HG03045 (cell line): ENCODE measurements around the gene SVBP.
A peak's percentile ranks its signal among the peaks of the same experiment; 100 is the strongest.

Source experiments
- ATAC-seq: cut with Tn5 transposase; IDR thresholded peaks from one replicate; pipeline ENCODE4 v1.9.1; 2021; ENCODE audit warnings: mild to moderate bottlenecking, moderate library complexity; ENCODE audit not compliant: unreplicated experiment

Gene SVBP

DNA sequence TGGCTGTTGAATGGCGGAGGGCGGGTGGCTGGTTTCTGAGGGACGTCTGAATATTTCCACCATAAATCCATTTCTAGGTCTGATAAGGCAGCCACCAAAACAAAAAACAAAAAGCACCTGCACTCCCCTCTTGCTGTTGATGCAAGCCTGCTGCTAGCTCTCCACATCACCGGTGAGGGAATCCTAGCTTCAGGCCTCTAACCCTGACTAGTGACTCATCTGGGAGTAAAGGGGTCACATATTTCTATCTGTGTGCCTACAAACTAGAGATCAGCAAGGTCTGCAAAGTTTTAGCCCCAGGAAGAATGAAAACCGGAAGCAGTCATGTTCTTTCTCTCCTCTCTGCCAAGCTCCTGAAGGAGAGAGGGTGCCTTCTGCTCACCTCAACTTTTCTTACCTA is 10.6 kb downstream of the SVBP start:
- ATAC-seq = no peak

DNA sequence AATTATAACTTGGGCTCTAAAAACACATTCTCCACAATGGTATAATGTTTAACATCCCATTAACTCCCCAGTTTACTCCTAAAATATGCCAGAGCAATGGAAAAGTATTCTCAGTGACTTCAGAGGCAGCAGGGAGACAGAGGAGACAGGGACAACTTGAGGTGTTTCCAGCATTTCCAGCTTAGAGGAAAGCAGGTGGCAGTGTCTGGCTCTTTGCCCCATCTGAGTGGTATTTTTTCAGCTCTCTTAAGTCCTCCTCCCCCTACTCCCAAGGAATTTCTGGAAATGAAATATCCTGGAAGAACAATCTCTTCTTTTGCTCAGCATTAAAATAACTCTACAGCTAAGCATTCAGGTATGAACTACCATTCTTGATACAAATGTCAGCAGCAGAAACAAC is 11.0 kb downstream of the SVBP start:
- ATAC-seq = no peak

DNA sequence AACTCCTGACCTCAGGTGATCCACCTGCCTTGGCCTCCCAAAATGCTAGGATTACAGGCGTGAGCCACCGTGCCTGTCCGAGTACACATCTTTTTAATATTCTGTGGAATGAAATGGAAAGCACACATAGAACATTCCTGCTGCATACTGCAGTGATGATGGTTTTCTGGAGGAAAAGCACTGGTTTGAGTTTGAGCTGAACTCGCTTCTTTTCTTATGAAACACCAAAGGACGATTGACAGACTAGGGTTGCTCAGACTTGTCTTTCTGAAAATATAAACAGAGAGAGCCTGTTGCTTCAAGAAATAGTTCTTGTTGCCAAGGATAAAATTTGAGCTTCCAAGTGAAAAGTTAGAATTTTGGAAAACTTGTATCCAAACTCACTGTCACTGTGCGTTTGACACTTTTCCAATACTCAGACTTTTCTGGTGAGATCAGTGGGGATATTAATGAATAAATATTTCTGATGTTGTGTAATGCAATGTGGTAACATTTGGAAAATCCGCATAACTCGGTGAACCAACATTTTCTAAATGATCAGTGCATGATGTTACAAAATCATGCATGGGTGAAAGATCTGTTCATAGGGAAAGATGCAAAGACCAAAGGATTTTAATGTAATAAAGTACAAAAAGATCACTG is 15.2 kb downstream of the SVBP start:
- ATAC-seq = no peak

DNA sequence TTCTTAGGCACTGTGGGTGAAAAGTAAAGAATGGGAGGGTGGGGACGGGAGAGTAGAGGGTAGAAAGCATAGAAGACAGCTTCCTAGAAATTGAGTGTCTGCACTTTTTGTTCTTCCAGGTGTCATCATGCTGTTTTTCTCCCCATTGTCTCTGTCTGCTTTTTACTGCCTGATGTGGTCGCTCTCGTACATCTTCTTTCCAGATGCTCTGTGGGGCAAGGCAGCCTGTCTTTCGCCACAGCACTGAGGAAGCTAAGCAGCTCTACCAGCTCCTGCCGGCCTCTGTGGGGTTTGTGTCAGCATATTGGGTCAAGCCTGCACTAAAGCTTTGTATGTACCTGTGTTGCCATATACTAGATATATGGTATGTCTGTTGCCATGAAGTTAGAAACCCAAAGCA is 19.2 kb downstream of the SVBP start:
- no peak for ATAC-seq

DNA sequence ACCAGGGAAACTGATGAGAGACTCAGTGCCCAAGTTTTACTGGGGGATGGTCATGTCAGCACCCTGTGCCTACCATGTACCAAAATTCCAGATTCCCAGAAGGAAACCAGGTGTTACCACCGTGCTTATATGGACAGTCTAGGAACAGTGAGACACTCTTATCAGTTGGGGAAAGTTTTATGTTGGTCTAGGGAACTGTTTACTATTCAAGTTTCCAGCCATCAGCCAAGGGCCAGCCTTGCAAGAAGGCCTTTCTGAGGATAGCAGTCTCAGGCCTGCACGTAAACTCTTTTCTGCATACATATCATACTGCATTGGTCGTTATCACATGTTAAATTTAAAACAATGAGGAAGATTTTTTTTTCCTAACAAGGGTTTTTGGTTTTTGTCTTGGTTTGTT is 19.8 kb downstream of the SVBP start:
- no peak for ATAC-seq

DNA sequence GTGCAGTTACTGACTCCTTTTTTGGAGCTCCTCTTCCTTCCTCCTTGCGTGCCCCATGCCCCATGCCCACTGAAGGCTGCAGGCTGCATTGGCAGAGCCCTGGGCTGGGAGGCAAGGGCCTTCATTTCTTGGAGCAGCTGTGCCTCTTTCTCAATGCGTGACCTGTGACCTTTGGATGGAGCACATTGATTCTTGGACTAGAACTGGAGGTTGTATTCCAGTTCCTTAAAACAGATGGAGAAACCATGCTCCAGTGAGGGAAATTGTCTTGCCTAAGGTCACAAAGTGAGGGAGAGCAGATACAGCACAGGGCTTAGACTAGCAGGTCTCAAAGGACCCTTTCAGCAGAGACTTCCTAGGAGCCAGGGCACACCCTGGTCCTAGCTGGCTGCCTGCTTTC is 23.4 kb downstream of the SVBP start:
- ATAC-seq = no peak

DNA sequence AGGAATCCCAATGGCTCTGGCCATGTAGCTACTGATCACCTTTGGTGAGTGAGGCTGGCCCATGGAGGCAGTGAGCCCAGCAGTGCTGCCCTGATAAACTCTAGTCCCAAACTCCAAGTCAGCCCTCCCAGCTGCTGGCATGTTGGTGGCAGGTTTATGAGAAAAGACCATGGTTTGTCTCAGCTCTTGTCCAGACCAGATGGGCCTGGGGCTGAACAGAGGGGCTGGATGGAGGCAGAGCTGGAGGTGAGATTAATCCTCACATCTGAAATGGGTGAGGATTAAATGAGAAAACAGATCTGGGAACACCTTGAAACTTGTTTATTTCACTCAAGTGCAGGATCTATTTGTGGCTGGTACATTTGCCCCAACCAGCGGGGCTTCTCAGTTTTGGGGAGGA is 29.2 kb downstream of the SVBP start:
- no peak for ATAC-seq

DNA sequence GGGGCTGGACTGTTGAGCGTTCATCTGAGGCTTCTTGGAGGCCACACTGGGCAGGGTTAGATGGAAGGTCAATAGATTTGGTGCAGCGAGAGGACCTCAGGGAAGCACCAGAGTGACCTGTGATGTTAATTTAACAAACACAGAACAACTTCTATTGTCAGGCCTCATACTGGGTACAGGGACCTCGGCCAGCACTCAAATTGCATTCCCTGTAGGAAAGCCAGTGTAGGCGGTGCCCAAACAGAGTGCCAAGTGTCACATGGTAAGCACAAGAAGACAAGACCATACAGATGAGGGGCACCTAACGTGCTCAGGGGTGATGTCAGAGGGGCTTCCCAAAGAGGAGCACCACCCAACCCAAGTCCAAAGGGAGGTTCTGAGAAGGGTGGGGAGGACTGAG is 31.1 kb downstream of the SVBP start:
- ATAC-seq = no peak

DNA sequence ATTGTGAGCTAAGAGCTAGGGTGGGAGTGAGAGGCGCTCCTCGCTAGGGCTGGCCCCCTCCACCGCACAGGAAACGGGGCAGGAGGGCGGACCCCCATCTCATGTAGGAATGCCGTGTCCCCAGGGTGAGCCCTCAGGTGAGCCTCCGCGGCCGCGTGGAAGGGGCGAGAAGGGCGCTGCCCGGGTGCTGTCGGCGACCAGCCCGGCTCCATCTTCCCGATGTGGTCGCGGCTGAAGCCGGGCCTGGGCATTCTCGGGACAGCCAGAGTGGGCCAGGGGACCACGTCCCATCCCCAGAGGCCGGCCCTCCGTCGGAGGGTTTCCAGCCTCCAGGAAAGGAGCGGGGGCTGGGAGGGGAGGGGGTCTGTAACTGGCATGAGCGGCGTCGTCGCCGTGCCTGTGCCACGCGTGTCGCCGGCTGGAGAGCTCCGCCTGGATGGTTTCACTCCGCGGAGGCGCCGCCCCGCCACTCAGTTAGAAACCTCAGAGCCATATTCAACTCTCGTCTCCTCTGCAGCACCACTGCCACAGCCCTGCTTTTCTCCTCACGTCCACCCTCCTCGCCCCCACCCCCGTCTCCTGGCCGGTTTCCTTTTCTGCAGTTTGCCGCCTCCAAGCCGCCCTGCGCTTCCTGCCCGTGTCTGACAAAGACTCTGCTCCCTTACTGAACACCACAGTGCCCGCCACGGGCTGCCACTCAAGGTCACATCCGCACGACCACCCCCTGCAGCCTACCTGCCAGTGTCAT is 32.1 kb downstream of the SVBP start, which contains the start of gene TMEM269:
TMEM269 (plus strand) TSS at position 46 of the 748 bp plus-strand sequence. CDS start 4,903 bp downstream, outside the sequence.
- ATAC-seq = no peak

DNA sequence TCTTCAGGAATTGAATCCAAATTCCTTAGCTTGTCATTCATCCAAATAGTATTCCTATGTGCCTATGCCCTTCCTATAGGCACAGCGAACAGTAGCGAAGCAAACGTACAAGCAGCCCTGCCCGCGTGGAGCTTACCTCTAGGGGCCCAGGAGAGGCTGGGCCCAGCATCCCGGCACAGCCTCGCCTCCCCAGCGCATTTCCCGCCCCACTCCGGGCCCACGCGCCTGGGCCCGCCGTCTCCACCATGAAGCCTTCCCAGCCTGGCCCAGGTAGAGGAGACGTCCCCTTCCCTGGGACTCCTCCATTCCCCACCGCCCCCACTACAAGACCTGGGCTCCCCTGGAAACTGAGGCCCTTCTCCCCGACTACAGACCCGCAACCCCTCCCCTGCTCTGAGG is 32.7 kb downstream of the SVBP start:
- ATAC-seq = no peak

DNA sequence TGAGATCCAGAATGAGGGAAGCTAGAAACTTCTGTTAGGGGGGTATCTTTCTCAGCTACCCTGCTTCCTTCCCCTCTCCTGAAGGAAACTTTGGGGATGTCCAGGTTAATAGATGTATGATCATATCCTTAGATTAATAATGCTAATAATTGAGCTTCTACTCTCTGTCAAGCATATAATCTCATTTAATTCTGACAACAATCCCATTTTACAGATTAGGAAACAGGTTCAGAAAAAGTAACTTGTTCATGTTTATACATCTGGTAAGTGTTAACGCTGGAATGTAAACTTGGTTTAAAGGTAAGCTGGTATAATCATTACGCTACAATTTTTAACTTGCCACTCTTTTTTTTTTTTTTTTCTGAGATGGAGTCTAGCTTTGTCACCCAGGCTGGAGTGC is 34.1 kb downstream of the SVBP start:
- no peak for ATAC-seq

DNA sequence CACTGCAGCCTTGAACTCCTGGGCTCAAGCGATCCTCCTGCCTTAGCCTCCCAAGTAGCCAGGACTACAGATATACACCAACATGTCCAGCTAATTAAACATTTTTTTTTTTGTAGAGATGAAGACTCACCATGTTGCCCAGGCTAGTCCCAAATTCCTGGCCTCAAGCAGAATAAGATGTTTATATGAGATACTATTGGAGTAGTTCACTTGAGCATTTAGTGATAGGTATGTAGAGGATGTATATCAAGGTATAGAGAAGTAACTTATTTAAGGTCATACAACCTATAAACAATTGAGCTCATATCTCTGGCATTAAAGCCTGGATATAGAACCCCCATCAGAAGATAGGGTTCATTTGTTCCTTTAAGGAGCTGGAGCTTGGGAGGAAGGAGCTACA is 37.0 kb downstream of the SVBP start:
- ATAC-seq = no peak

DNA sequence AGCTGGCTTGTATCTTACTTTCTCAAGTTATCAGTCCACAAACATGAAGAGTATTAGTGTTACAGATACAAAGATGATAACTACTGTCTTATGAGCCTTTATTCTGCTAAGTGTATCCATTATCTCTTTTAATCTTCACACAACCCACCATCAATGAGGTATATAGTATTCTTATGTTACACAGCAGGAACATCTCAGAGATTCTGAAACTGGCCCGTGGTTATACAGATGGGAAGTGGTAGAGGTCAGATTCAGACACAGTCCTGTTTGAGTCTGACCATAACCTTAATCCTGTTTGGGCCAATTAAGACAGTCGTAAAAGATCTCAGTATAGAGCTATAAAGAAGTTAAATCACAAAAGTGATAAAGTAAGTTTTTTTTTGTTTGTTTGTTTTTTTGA is 37.5 kb downstream of the SVBP start:
- no peak for ATAC-seq

DNA sequence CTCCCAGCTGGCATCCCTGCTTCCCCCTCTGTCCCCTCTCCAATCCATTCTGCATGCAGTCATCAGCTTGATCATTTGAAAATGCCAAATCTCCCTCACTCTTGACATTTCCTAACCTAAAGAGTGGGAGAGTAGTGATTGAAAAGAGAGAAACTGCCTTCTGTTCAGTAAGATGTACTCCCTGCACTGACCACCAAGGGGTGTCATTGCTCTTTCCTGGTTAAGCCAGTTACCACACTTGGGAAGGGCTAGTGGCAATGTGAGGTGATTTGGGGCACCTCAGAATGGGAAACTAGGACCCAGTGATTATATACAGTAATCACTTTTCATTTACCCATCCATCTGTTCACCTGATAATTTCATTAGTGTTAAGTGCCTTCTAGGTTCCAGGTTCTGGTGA is 39.3 kb downstream of the SVBP start:
- no peak for ATAC-seq

DNA sequence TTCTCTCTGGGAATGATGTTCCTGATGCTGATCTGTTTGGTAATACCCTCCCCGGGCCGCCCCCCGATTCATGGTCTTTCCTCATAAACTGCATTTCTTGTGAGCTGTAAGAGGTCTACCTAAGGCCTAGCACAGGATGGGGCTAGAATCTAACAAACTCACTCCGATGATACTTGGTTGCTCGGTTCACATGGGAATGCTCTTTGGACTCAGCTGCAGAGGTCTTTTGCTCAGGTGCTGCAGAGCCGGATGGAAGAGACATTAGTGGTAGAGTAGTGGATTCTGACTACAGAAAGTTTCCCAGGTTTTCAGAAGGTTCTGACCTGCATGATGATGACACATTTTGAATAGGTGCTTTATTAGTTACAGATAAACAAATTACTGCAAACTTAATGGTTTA is 40.7 kb downstream of the SVBP start:
- no peak for ATAC-seq

DNA sequence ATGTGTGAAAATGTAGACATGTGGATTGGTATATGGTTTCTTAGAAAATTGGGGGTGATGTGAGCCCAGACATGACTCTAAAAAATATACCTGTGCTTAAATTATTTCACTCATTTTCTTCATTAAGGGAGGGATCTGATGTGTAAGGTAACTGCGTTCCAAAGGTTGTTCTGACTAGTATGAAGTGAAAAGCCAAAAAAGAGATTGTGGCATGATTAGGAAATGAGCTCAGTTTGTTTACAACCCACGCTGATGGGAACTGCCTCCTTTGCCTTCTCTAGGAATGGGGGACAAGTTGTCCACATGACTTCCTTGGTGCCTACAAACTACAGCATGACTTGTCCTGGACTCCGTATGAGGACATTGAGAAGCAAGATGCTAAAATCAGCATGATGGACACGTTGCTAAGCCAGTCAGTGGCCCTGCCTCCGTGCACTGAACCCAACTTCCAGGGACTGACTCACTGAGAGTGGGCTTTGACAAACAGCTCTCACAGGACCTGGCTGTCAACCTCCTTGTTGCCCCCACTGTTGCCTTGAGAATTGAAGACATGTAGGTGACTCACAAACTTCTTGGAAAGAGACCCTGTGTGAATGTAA is 42.2 kb downstream of the SVBP start:
- no peak for ATAC-seq

DNA sequence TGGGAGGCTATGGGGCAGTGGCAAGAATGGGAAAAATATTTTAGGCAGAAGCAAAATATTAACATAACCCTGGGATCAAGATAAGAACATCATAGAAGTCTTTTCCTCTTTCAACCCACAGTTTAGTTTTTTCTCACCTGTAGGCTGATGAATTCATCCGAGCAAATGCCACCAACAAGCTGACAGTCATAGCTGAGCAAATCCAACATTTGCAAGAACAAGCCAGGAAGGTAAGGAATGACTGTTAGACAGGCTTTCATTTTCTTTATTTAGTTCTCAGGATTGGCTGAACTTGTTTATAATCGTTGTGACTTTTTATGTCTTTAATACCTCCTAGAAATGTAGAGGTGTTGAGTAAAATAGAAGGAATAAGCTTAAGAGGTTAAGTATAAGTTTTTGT is 43.8 kb downstream of the SVBP start:
- ATAC-seq = no peak

DNA sequence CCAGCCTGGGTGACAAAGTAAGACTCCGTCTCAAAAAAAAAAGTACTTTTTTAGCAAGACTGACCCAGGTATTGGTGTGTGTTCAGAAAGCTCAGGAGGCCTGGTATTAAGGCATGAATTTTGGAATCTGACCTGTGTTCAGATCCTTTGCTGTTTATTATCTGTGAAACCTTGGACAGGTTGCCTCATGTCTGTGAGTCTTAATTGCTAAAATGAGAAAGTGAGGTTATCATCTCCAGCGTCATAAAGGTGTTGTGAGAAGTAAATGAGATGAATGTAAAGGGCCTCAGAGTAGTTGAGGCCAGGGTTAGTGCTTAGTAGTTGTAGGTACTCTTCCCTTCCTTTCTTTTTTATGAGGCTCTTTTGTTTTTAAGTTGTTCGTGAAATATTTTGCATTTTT is 47.4 kb downstream of the SVBP start:
- ATAC-seq = no peak

DNA sequence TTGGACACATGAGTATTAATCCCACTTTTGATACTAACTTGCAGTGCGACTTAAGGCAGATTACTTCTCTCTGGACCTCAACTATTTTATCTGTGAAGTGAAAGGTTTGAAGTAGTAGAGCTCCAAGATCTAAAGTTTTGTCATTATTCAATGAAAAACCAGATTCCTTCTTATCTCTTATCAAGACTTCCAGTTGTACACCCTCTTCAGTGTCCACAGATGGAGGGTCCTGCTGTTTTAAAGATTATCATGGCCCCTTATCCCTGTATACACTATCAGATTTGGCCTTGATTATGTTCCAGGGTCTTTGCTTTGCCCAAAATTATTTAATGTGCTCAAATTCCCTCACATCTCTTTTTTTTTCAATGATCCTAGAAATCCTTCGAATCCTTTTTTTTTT is 49.0 kb downstream of the SVBP start:
- ATAC-seq = no peak

DNA sequence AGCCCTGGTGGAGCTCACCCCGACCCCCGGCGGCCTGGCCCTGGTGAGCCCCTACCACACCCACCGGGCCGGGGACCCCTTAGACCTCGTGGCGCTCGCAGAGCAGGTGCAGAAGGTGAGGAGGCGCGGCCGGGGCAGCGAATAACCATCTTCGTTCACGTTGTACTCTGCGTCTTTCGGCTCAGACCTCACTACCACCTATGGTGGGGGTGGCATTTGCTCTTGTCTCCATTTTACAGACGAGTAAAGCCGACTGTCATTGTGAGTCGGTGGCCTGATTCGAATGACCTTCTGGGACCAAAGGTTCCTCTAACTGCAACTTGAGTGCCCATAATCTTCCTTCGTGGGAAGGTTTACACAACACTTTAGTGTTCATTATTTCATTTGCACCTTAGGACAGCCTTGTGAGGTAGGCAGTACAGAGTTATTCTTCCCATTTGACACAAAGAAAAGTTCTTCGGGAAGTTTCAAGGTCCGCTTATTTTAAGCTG is 49.6 kb downstream of the SVBP start:
- ATAC-seq = peak; percentile 33

DNA sequence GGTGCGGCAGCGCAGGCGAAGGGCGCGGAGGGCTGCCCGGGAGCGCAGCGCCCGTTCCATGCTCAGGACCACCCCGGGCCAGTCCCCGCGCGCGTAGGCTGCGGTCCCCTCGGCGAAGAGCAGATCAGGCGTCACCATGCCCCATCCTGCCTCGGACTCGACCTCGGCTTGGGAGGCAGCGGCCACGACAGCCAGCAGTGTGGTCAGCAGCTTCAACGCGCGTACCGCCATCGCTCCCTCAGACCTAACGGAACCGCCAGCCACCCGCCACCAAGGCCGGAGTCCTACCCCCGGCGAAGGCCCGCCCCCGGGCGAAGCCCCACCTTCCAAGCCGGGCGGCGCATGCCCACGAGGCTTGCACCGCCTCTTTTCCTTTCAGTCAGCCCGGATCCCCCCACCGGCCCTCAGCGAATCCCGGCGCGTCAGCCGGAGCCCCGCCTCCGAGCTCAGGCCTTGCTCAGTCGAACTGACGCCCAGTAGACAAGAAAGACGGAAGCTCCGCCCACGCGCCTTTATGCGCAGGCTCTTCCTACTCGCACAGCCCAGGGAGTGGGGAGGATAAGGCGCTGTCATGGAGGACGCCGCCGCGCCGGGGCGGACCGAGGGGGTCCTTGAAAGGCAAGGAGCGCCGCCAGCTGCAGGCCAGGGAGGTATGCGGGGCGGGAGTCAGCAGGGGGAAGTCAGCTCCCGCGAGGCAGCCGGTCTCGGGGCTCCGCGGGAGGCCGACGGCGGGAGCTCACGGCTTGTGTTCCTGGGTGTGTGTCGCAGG is 50.3 kb downstream of the SVBP start, which contains the start of the genes C1orf50 and P3H1:
C1orf50 (plus strand) TSS at position 509 of the 769 bp plus-strand sequence; CDS start at position 572, 63 bp downstream.
P3H1 (minus strand) TSS at position 288 of the 769 bp plus-strand sequence; CDS start at position 231, 57 bp downstream.
- ATAC-seq = peak; percentile 91
